HG03060 (cell line): ENCODE results near the gene MAPK8IP3.
"Not testable (repeated sequence)": the region's sequence is repeated elsewhere in the genome, so short reads cannot be mapped to it uniquely, and the experiment has no call there.

Source experiments
- ATAC-seq: cut with Tn5 transposase; IDR thresholded peaks from one replicate; pipeline ENCODE4 v1.9.1; 2021; ENCODE audit warnings: low read depth, moderate number of reproducible peaks; ENCODE audit not compliant: unreplicated experiment

MAPK8IP3 gene

GRCh38 chr16:1794908-1795666 is 89.1 kb downstream of the MAPK8IP3 start:
- no peak for ATAC-seq

- ATAC-seq = not testable (repeated sequence)
Observed at GRCh38 chr16:1799263-1799662, 93.3 kb downstream of the MAPK8IP3 start.

- no peak for ATAC-seq
Observed at GRCh38 chr16:1800701-1801100, 94.7 kb downstream of the MAPK8IP3 start.

- ATAC-seq = no peak
Observed at GRCh38 chr16:1807626-1808025, 101.6 kb downstream of the MAPK8IP3 start.

GRCh38 chr16:1808691-1809090 is 102.7 kb downstream of the MAPK8IP3 start:
- no peak for ATAC-seq

- ATAC-seq = no peak
Observed at GRCh38 chr16:1809281-1809801, 103.3 kb downstream of the MAPK8IP3 start.

- no peak for ATAC-seq
Observed at GRCh38 chr16:1810106-1810505, 104.1 kb downstream of the MAPK8IP3 start.

- ATAC-seq = no peak
Observed at GRCh38 chr16:1810536-1810935, 104.5 kb downstream of the MAPK8IP3 start.

- no peak for ATAC-seq
Observed at GRCh38 chr16:1812732-1813163, 106.8 kb downstream of the MAPK8IP3 start.

- ATAC-seq = no peak
Observed at GRCh38 chr16:1815461-1815860, 109.5 kb downstream of the MAPK8IP3 start.

GRCh38 chr16:1816396-1817275 is 110.6 kb downstream of the MAPK8IP3 start:
- ATAC-seq = no peak

GRCh38 chr16:1817276-1817589 is 111.2 kb downstream of the MAPK8IP3 start:
- no peak for ATAC-seq

- ATAC-seq = no peak
Observed at GRCh38 chr16:1817716-1818115, 111.7 kb downstream of the MAPK8IP3 start.

GRCh38 chr16:1818204-1818872 is 112.3 kb downstream of the MAPK8IP3 start:
- no peak for ATAC-seq

- ATAC-seq = no peak
Observed at GRCh38 chr16:1818873-1819525, 113.0 kb downstream of the MAPK8IP3 start.

- ATAC-seq = no peak
Observed at GRCh38 chr16:1819611-1820010, 113.6 kb downstream of the MAPK8IP3 start.
